K562 (cell line): Measurements from ENCODE around the gene PTPN7. TPM values are rescaled to one million over a fixed set of nuclear protein-coding genes. Genes with fewer than 3 reads are reported as not detected.

Experiments
- BACH1 ChIP-seq: fragments of 200-800 bp; sonication (Bioruptor generic); IDR thresholded peaks from 2 replicates; pipeline ENCODE4 v1.6.1; 2016; ENCODE audit warnings: missing genetic modification characterization, missing compliant biosample characterization
- BMI1 ChIP-seq: fragments of 150-350 bp; IDR thresholded peaks from 2 replicates; pipeline ENCODE4 v1.6.1; 2014; ENCODE audit warnings: low read length
- BRD4 ChIP-seq: fragments of 200-600 bp; sonication (generic); IDR thresholded peaks from 2 replicates; pipeline ENCODE4 v1.6.1; 2017; ENCODE audit warnings: inconsistent platforms
- DMBX1 ChIP-seq: fragments of 250-450 bp; sonication (Bioruptor Pico); IDR thresholded peaks from 2 replicates; pipeline ENCODE4 v1.8.0; 2022; ENCODE audit warnings: inconsistent platforms, mild to moderate bottlenecking, moderate library complexity, borderline replicate concordance
- KAT7 ChIP-seq: sonication (generic); formaldehyde crosslinking; IDR thresholded peaks from 2 replicates; pipeline ENCODE4 v1.8.0; 2022; ENCODE audit warnings: missing genetic modification reagents, mild to moderate bottlenecking, borderline replicate concordance
- KDM4B ChIP-seq, 2 experiments: fragments of 450-650 bp in 1 of 2; sonication (generic) in 1 of 2; IDR thresholded peaks; 2 replicates each; pipeline ENCODE4 v1.6.1; 2016 to 2017; ENCODE audit warnings: borderline replicate concordance in 2 of 2, antibody characterized with exemption in 1 of 2, low read depth in 1 of 2, mild to moderate bottlenecking in 1 of 2
- PHTF2 ChIP-seq: fragments of 250-450 bp; sonication (Bioruptor Pico); IDR thresholded peaks from 2 replicates; pipeline ENCODE4 v1.5.0; 2021; ENCODE audit warnings: mild to moderate bottlenecking
- PML ChIP-seq: IDR thresholded peaks from 2 replicates; pipeline ENCODE4 v1.6.1; 2012; ENCODE audit warnings: low read length, inconsistent platforms
- POLR2AphosphoS5 ChIP-seq: IDR thresholded peaks from 2 replicates; pipeline ENCODE4 v1.6.1; 2011; ENCODE audit warnings: mild to moderate bottlenecking, low read depth, low read length, moderate library complexity; ENCODE audit not compliant: control insufficient read depth, insufficient read depth
- SMARCA4 ChIP-seq: fragments of 450-650 bp; IDR thresholded peaks from 2 replicates; pipeline ENCODE4 v1.6.1; 2016
- SMARCB1 ChIP-seq: IDR thresholded peaks from 2 replicates; pipeline ENCODE4 v1.6.1; 2011; ENCODE audit warnings: improper control_type of control experiment, low read depth; ENCODE audit not compliant: insufficient read length
- TAF9B ChIP-seq: fragments of 450-650 bp; IDR thresholded peaks from 2 replicates; pipeline ENCODE4 v1.6.1; 2018; ENCODE audit warnings: mild to moderate bottlenecking; ENCODE audit not compliant: partially characterized antibody
- XRCC4 ChIP-seq: IDR thresholded peaks from one replicate; pipeline ENCODE4 v1.6.1; 2011; ENCODE audit not compliant: insufficient read depth, insufficient read length; ENCODE audit errors: extremely low read depth
- YY1 ChIP-seq, 3 experiments: IDR thresholded peaks; 2 replicates each; pipeline ENCODE4 v1.6.1; 2011; ENCODE audit warnings: low read length in 2 of 3, mild to moderate bottlenecking in 2 of 3, moderate library complexity in 2 of 3, borderline replicate concordance in 1 of 3, control low read depth in 1 of 3, low read depth in 1 of 3; ENCODE audit not compliant: insufficient read depth in 3 of 3, insufficient replicate concordance in 2 of 3, control insufficient read depth in 1 of 3, insufficient read length in 1 of 3; ENCODE audit errors: extremely low read depth in 1 of 3
- ZNF143 ChIP-seq: sonication (generic); formaldehyde crosslinking; IDR thresholded peaks from 2 replicates; pipeline ENCODE4 v1.9.0; 2022; ENCODE audit warnings: mild to moderate bottlenecking, missing genetic modification reagents
- ZNF57 ChIP-seq: fragments of 450-650 bp; formaldehyde crosslinking; IDR thresholded peaks from 2 replicates; pipeline ENCODE4 v1.4.0; 2020; ENCODE audit warnings: mild to moderate bottlenecking, moderate library complexity
- ZNF668 ChIP-seq: fragments of 250-450 bp; sonication (Bioruptor Pico); IDR thresholded peaks from 2 replicates; pipeline ENCODE4 v1.8.0; 2022; ENCODE audit warnings: mild to moderate bottlenecking, inconsistent platforms
- ZNF696 ChIP-seq: fragments of 250-450 bp; sonication (Bioruptor Pico); conservative IDR thresholded peaks from 2 replicates; pipeline ENCODE4 v1.4.0; 2020; ENCODE audit warnings: mild to moderate bottlenecking, moderate library complexity
- ZNF76 ChIP-seq: fragments of 250-450 bp; sonication (Bioruptor Pico); IDR thresholded peaks from 2 replicates; pipeline ENCODE4 v1.4.0; 2020; ENCODE audit warnings: mild to moderate bottlenecking, moderate library complexity, borderline replicate concordance
- ZNF77 ChIP-seq: fragments of 250-450 bp; sonication (Bioruptor Pico); IDR thresholded peaks from 2 replicates; pipeline ENCODE4 v1.5.0; 2020
- polyA plus RNA-seq, 8 experiments: library from polyadenylated mRNA; depleted of rRNA in 4 of 8; stranded (reverse) in 5 of 8; unstranded in 3 of 8; fragments of >200 nt; fragmentation: Nextera tagmentation in 2 of 8; fragmentation: Illumina TruSeq in 1 of 8; extraction: Ambion mirVana in 2 of 8; extraction: Trizol in 1 of 8; gene quantifications; 2 replicates each; pipeline versions ENCODE4 v1.2.1 to v1.2.3, GENCODE V29; 2011 to 2014; ENCODE audit warnings: inconsistent platforms in 1 of 8, missing spikeins in 1 of 8
- total RNA-seq, 7 experiments: library from RNA; depleted of rRNA in 6 of 7; stranded (reverse); fragments of >200 nt in 6 of 7; fragmentation: Illumina TruSeq in 2 of 7; extraction: Trizol in 2 of 7; gene quantifications; 2 replicates each; pipeline versions ENCODE4 v1.2.1 to v1.2.3, GENCODE V29; 2011 to 2021; ENCODE audit warnings: low replicate concordance in 1 of 7
- TF ChIP-seq, protein P1 (sequence below): fragments of 250-450 bp; sonication (Bioruptor Pico); IDR thresholded peaks from 2 replicates; pipeline ENCODE4 v1.5.0; 2021
- TF ChIP-seq, protein P2 (sequence below): IDR thresholded peaks from 2 replicates; pipeline ENCODE4 v1.6.1; 2016; ENCODE audit warnings: missing genetic modification characterization, missing compliant biosample characterization
- TF ChIP-seq, protein P3 (sequence below): sonication (generic); formaldehyde crosslinking; IDR thresholded peaks from 2 replicates; pipeline ENCODE4 v1.8.0; 2023; ENCODE audit warnings: mild to moderate bottlenecking, missing genetic modification reagents

The PTPN7 gene
- total and polyA plus RNA-seq, 9 of the 15 experiments (the other 6 are each of a cell fraction or from before 2014, with no cell fraction given) = 18.7 to 144 (median 120) TPM

DNA sequence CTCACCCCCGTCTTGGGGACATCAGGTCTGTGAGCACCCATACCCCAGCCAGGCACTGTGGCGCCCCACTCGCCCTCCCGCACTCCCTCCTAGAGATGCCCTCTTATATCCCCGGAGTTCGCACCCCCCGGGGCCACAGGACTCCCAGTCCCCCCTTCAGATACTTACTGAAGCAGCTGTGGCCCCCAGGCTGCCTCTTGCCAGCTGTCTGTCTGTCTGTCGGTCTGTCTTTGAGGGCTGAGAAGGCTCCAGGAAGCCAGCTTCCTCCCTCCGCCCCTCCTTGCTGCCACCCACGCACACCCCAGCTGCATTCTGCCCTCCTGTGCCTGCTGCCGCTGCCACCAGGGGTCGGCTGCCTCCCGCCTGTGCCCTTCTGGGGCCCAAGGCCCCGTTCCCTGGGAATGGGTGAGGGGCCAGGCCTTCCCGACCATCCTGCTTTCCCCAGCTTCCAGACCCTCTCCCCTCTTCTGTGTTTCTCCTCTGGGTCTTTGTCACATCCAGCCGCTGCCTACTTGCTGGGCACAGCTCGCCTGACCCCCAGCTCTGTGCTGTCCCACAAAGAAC, at the start of gene PTPN7 (continued):
- TF ChIP-seq, protein P1, sequence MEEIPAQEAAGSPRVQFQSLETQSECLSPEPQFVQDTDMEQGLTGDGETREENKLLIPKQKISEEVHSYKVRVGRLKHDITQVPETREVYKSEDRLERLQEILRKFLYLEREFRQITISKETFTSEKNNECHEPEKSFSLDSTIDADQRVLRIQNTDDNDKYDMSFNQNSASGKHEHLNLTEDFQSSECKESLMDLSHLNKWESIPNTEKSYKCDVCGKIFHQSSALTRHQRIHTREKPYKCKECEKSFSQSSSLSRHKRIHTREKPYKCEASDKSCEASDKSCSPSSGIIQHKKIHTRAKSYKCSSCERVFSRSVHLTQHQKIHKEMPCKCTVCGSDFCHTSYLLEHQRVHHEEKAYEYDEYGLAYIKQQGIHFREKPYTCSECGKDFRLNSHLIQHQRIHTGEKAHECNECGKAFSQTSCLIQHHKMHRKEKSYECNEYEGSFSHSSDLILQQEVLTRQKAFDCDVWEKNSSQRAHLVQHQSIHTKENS (CRISPR knock-in tag) = no peak
- TF ChIP-seq KDM4B (IDR thresholded peaks at IDR 0.05; ENCODE audit: borderline replicate concordance in 2 of 2, low read depth in 1 of 2) (no peak), ZNF668 (CRISPR knock-in tag) (no peak), XRCC4 (no peak), SMARCA4 (no peak), PML (0 out of 2 replicates have a peak, but pooled peaks have one; percentile 6), SMARCB1 (no peak), KAT7 (no peak), BACH1 (tag) (no peak), POLR2AphosphoS5 (peak; percentile 39; the same call in 1 of the 2 replicates), ZNF696 (CRISPR knock-in tag) (0 out of 2 replicates have a peak, but pooled peaks have one; percentile 47), YY1 (IDR thresholded peaks at IDR 0.05; ENCODE audit: borderline replicate concordance in 1 of 3, control insufficient read depth in 1 of 3, extremely low read depth in 1 of 3, insufficient read depth in 3 of 3, insufficient read length in 1 of 3, insufficient replicate concordance in 2 of 3, low read depth in 1 of 3, low read length in 2 of 3) (peak in 1 of 3 experiments; percentile 39), ZNF76 (CRISPR knock-in tag) (peak; percentile 12; the same call in 1 of the 2 replicates), ZNF77 (CRISPR knock-in tag) (no peak), PHTF2 (CRISPR knock-in tag) (no peak), TAF9B (no peak), ZNF57 (peak; percentile 68; the same call in 1 of the 2 replicates), DMBX1 (CRISPR knock-in tag) (peak; percentile 38; the same call in 1 of the 2 replicates), BRD4 (no peak), BMI1 (no peak), ZNF143 (CRISPR knock-in tag) (no peak)
- TF ChIP-seq, protein P2, sequence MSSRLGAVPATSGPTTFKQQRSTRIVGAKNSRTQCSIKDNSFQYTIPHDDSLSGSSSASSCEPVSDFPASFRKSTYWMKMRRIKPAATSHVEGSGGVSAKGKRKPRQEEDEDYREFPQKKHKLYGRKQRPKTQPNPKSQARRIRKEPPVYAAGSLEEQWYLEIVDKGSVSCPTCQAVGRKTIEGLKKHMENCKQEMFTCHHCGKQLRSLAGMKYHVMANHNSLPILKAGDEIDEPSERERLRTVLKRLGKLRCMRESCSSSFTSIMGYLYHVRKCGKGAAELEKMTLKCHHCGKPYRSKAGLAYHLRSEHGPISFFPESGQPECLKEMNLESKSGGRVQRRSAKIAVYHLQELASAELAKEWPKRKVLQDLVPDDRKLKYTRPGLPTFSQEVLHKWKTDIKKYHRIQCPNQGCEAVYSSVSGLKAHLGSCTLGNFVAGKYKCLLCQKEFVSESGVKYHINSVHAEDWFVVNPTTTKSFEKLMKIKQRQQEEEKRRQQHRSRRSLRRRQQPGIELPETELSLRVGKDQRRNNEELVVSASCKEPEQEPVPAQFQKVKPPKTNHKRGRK = no peak
- TF ChIP-seq, protein P3, sequence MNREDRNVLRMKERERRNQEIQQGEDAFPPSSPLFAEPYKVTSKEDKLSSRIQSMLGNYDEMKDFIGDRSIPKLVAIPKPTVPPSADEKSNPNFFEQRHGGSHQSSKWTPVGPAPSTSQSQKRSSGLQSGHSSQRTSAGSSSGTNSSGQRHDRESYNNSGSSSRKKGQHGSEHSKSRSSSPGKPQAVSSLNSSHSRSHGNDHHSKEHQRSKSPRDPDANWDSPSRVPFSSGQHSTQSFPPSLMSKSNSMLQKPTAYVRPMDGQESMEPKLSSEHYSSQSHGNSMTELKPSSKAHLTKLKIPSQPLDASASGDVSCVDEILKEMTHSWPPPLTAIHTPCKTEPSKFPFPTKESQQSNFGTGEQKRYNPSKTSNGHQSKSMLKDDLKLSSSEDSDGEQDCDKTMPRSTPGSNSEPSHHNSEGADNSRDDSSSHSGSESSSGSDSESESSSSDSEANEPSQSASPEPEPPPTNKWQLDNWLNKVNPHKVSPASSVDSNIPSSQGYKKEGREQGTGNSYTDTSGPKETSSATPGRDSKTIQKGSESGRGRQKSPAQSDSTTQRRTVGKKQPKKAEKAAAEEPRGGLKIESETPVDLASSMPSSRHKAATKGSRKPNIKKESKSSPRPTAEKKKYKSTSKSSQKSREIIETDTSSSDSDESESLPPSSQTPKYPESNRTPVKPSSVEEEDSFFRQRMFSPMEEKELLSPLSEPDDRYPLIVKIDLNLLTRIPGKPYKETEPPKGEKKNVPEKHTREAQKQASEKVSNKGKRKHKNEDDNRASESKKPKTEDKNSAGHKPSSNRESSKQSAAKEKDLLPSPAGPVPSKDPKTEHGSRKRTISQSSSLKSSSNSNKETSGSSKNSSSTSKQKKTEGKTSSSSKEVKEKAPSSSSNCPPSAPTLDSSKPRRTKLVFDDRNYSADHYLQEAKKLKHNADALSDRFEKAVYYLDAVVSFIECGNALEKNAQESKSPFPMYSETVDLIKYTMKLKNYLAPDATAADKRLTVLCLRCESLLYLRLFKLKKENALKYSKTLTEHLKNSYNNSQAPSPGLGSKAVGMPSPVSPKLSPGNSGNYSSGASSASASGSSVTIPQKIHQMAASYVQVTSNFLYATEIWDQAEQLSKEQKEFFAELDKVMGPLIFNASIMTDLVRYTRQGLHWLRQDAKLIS (CRISPR knock-in tag) = no peak
